Fibroblast of pulmonary artery (primary cell): ENCODE measurements around the gene GPR137.

Experiments
- DNase-seq: peaks from one replicate; pipeline ENCODE4 v3.0.0-alpha.2; 2010; ENCODE audit warnings: low read depth
- H3K4me3 ChIP-seq: replicated peaks from 2 replicates; pipeline ENCODE4 v1.5.1; 2011; ENCODE audit warnings: low read depth, mild to moderate bottlenecking, control low read depth, low read length, moderate library complexity
- CTCF ChIP-seq: IDR thresholded peaks from 2 replicates; pipeline ENCODE4 v1.5.1; 2011; ENCODE audit warnings: mild to moderate bottlenecking, control low read depth, low read length, inconsistent platforms; ENCODE audit errors: missing control alignments

GPR137 gene

GRCh38 chr11:64294774-64295173 lies 9.1 kb downstream of the GPR137 start:
- no peak for TF ChIP-seq CTCF
- no peak for DNase-seq
- H3K4me3 ChIP-seq = no peak overlapping the region

DNA sequence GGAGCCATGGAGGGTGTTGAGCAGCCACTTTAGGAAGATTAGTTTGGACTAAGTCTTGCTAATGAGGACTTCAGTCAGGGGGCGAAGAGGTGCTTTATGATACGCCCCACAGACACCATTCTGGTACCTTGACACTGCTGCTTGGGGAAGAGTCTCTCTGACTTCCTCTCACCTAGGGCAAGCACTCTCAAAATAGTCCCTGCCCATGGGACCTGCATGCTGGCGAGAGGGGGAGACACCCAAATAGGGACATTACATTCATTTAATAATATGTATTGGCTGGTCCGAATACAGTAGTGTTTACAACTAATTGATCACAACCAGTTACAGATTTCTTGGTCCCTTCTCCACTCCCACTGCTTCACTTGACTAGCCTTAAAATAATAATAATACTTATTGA lies 10.1 kb downstream of the GPR137 start:
- no peak for TF ChIP-seq CTCF
- H3K4me3 ChIP-seq = no peak overlapping the region
- no peak for DNase-seq

DNA sequence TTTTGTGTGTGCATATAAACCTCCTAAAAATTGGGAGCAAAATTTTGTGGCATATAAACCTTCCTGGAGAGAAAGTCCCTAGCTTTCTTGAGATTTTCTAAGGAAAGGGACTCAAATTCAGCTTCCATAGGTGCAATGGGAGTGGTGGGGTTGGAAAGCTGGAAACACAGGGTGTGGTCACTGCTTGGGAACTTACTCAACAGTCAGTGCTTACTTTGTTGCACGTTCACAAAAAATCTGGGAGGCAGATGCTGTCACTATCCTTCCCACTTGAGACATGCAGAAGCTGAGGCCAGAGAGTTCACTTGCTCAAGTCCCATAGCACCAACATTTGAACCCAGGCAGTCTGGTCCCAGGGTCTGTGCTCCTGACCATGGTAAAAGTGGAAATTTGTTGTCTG lies 10.6 kb downstream of the GPR137 start:
- H3K4me3 ChIP-seq = no peak overlapping the region
- no peak for DNase-seq
- no peak for TF ChIP-seq CTCF

GRCh38 chr11:64296830-64297698 lies 11.4 kb downstream of the GPR137 start:
- no peak overlapping the region for H3K4me3 ChIP-seq
- TF ChIP-seq CTCF = no peak
- no peak for DNase-seq

DNA sequence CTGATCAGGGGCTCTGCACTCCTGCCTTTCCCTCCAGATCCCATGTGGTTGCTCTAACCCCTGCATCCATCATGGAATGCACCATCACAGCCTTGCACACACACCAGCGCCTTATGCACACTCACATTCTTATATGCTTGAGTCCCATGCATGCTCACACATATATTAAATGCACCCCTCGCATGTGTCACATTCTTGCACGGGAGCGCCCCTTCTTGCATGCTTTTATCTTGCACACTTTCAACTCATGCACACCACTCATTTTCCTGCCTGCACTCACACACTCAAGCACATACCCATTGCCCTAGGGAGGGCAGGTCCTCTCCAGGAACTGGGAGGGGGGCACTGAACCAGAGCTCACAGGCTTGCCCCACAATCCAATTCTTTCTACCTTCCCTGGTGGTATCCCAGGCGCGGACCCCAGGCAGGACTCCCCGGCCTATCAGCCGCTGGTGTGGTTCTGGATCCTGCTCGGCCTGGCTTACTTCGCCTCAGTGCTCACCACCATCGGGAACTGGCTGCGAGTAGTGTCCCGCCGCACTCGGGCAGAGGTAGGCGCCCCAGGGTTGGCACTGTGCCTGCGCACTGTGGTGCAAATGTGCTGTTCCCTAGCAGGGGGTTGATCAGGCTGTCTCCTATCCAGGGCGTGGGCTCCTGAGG lies 12.2 kb downstream of the GPR137 start:
- H3K4me3 ChIP-seq = no peak overlapping the region
- TF ChIP-seq CTCF = no peak
- DNase-seq = no peak

- no peak overlapping the region for H3K4me3 ChIP-seq
- TF ChIP-seq CTCF = no peak
- DNase-seq = no peak
Observed at GRCh38 chr11:64298966-64299846, 13.6 kb downstream of the GPR137 start.
